OCI-LY3 (cell line): ENCODE data around the gene C12orf50.

Experiments
- H2AFZ ChIP-seq: fragments of 200-600, 300-600 bp; shearing (Covaris generic); 2 replicates; pipeline ENCODE4 v1.6.0; 2014; ENCODE audit warnings: antibody characterized with exemption, low read depth, low read length
- H3K27ac ChIP-seq: fragments of 200-600, 300-600 bp; sonication (generic); 2 replicates; pipeline ENCODE4 v1.5.1; 2014; ENCODE audit warnings: mild to moderate bottlenecking, low read length, moderate library complexity, mixed read lengths
- H3K27me3 ChIP-seq: fragments of 200-600, 300-600 bp; sonication (generic); 2 replicates; pipeline ENCODE4 v1.6.1; 2014; ENCODE audit warnings: low read depth, low read length, mixed read lengths
- H3K36me3 ChIP-seq: fragments of 200-600, 300-600 bp; sonication (generic); replicated peaks from 2 replicates; pipeline ENCODE3; 2014; ENCODE audit warnings: low read depth, low read length, mixed read lengths
- H3K4me1 ChIP-seq: fragments of 300-600, 200-600 bp; sonication (generic); 2 replicates; pipeline ENCODE4 v1.6.1; 2014; ENCODE audit warnings: low read length, mixed read lengths
- H3K4me2 ChIP-seq: fragments of 200-600, 300-600 bp; sonication (generic); 2 replicates; pipeline ENCODE4 v1.6.1; 2014; ENCODE audit warnings: low read length, mixed read lengths
- H3K4me3 ChIP-seq: fragments of 300-600, 200-600 bp; sonication (generic); 2 replicates; pipeline ENCODE4 v1.5.1; 2014; ENCODE audit warnings: antibody characterized with exemption, mild to moderate bottlenecking, low read length, moderate library complexity
- H3K79me2 ChIP-seq: fragments of 300-600, 200-600 bp; shearing (Covaris generic); 2 replicates; pipeline ENCODE4 v1.6.1; 2014; ENCODE audit warnings: mild to moderate bottlenecking, low read length, mixed read lengths
- H3K9ac ChIP-seq: fragments of 300-600, 200-600 bp; shearing (Covaris generic); 2 replicates; pipeline ENCODE4 v1.6.0; 2014; ENCODE audit warnings: mild to moderate bottlenecking, low read length, moderate library complexity
- H3K9me3 ChIP-seq: fragments of 200-600, 300-600 bp; shearing (Covaris generic); 2 replicates; pipeline ENCODE4 v1.6.1; 2014; ENCODE audit warnings: low read length, mixed read lengths; ENCODE audit not compliant: insufficient read depth
- H4K20me1 ChIP-seq: fragments of 200-600, 300-600 bp; sonication (generic); 2 replicates; pipeline ENCODE4 v1.6.1; 2016; ENCODE audit warnings: low read length, mixed read lengths; ENCODE audit not compliant: insufficient read depth
- EZH2phosphoT487 ChIP-seq: fragments of 200-600 bp; shearing (Covaris generic); IDR thresholded peaks from 2 replicates; pipeline ENCODE4 v1.6.1; 2018; ENCODE audit warnings: antibody characterized with exemption, mixed run types, low read depth
- TF ChIP-seq, protein P1 (sequence below): fragments of 200-600, 300-600 bp; sonication (generic); IDR thresholded peaks from 2 replicates; pipeline ENCODE4 v1.5.1; 2014; ENCODE audit warnings: antibody characterized with exemption, low read length, low read depth

The C12orf50 gene

GRCh38 chr12:87935216-87935615, 94.0 kb downstream of the C12orf50 start:
- no peak overlapping the region for H3K4me3 ChIP-seq
- no peak overlapping the region for H3K27ac ChIP-seq
- H4K20me1 ChIP-seq: no peaks in the 10 kb centered on the region
- no peak overlapping the region for H3K9ac ChIP-seq
- no peaks in the 10 kb centered on the region for H3K36me3 ChIP-seq
- H3K27me3 ChIP-seq: no peaks in the 10 kb centered on the region
- H3K4me2 ChIP-seq: no peak overlapping the region
- H3K4me1 ChIP-seq: no peaks in the 10 kb centered on the region
- TF ChIP-seq, protein P1, sequence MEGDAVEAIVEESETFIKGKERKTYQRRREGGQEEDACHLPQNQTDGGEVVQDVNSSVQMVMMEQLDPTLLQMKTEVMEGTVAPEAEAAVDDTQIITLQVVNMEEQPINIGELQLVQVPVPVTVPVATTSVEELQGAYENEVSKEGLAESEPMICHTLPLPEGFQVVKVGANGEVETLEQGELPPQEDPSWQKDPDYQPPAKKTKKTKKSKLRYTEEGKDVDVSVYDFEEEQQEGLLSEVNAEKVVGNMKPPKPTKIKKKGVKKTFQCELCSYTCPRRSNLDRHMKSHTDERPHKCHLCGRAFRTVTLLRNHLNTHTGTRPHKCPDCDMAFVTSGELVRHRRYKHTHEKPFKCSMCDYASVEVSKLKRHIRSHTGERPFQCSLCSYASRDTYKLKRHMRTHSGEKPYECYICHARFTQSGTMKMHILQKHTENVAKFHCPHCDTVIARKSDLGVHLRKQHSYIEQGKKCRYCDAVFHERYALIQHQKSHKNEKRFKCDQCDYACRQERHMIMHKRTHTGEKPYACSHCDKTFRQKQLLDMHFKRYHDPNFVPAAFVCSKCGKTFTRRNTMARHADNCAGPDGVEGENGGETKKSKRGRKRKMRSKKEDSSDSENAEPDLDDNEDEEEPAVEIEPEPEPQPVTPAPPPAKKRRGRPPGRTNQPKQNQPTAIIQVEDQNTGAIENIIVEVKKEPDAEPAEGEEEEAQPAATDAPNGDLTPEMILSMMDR: no peak
- TF ChIP-seq EZH2phosphoT487: no peak
- no peaks in the 10 kb centered on the region for H3K79me2 ChIP-seq
- H3K9me3 ChIP-seq: 0 out of 2 replicates have a peak, but pooled peaks cover 3% of the 10 kb centered on the region
- no peak overlapping the region for H2AFZ ChIP-seq

DNA sequence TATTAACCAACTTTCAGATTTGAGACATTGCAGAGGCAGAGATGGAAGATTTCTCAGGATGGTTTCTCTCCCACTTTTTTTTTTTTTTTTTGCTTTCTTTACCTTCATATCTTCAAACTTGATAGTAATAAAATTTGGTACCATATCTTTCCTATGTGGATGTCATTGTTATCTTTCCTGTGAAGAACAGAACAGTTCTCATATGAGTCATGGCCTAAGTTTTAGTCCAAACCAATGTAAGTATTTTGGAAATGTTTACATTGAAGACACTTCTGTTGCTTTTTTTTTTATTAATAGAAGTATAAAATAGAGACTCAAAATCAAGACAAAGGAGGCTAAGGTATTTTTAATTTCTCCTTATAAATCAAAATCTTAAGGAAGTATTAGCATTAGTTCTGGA, 95.2 kb downstream of the C12orf50 start:
- H3K4me3 ChIP-seq: no peak overlapping the region
- no peak overlapping the region for H3K4me2 ChIP-seq
- H3K27me3 ChIP-seq: no peaks in the 10 kb centered on the region
- no peaks in the 10 kb centered on the region for H3K4me1 ChIP-seq
- no peaks in the 10 kb centered on the region for H3K79me2 ChIP-seq
- no peak overlapping the region for H2AFZ ChIP-seq
- 0 out of 2 replicates have a peak, but pooled peaks cover 3% of the 10 kb centered on the region for H3K9me3 ChIP-seq
- no peaks in the 10 kb centered on the region for H3K36me3 ChIP-seq
- no peaks in the 10 kb centered on the region for H4K20me1 ChIP-seq
- H3K9ac ChIP-seq: no peak overlapping the region
- H3K27ac ChIP-seq: no peak overlapping the region
- no peak for TF ChIP-seq EZH2phosphoT487
- TF ChIP-seq, protein P1: no peak

- no peak overlapping the region for H3K4me3 ChIP-seq
- H3K27ac ChIP-seq: no peak overlapping the region
- no peak for TF ChIP-seq EZH2phosphoT487
- TF ChIP-seq, protein P1: no peak
- no peaks in the 10 kb centered on the region for H3K36me3 ChIP-seq
- no peak overlapping the region for H3K9ac ChIP-seq
- 0 out of 2 replicates have a peak, but pooled peaks cover 3% of the 10 kb centered on the region for H3K9me3 ChIP-seq
- no peak overlapping the region for H3K4me2 ChIP-seq
- H4K20me1 ChIP-seq: no peaks in the 10 kb centered on the region
- H3K4me1 ChIP-seq: no peaks in the 10 kb centered on the region
- no peaks in the 10 kb centered on the region for H3K27me3 ChIP-seq
- H2AFZ ChIP-seq: no peak overlapping the region
- H3K79me2 ChIP-seq: no peaks in the 10 kb centered on the region
These were observed 97.4 kb downstream of the C12orf50 start for GRCh38 chr12:87931812-87932211.

- Histone ChIP-seq H3K9ac (no peak overlapping the region), H3K4me3 (no peak overlapping the region), H4K20me1 (no peaks in the 10 kb centered on the region), H3K9me3 (0 out of 2 replicates have a peak, but pooled peaks cover 3% of the 10 kb centered on the region), H3K27ac (no peak overlapping the region), H3K27me3 (no peaks in the 10 kb centered on the region), H3K4me2 (no peak overlapping the region), H3K79me2 (no peaks in the 10 kb centered on the region), H2AFZ (no peak overlapping the region), H3K4me1 (no peaks in the 10 kb centered on the region), H3K36me3 (no peaks in the 10 kb centered on the region)
- TF ChIP-seq, protein P1: no peak
- TF ChIP-seq EZH2phosphoT487: no peak
These were observed 98.6 kb downstream of the C12orf50 start for GRCh38 chr12:87930627-87931026.
